Lung (tissue), 12 donors: Measurements from ENCODE around the gene MN1. TPM values are rescaled to one million over a fixed set of nuclear protein-coding genes. Genes with fewer than 3 reads are reported as not detected.

Source experiments
- ATAC-seq: fragments of 200-7000 bp; cut with Tn5 transposase; one replicate; pipeline ENCODE4 v1.9.1; 2020; ENCODE audit warnings: moderate number of reproducible peaks; ENCODE audit not compliant: insufficient read depth, low FRiP score
- DNase-seq, 3 donors: peaks; one replicate each; pipeline ENCODE4 v3.0.0-alpha.2; 2013 to 2017
- H3K27ac ChIP-seq, 2 donors: one replicate each; pipeline ENCODE4 v1.5.1; 2013; ENCODE audit warnings: mild to moderate bottlenecking in 2 of 2, moderate library complexity in 2 of 2, control low read depth in 1 of 2, inconsistent platforms in 1 of 2, low read depth in 1 of 2, low read length in 1 of 2
- H3K27me3 ChIP-seq, 3 donors: one replicate each; pipeline ENCODE4 v1.5.1; 2013; ENCODE audit warnings: low read length in 2 of 3; ENCODE audit not compliant: control insufficient read depth in 3 of 3, insufficient read depth in 3 of 3
- H3K36me3 ChIP-seq, 4 donors: one replicate each; pipeline ENCODE4 v1.5.1; 2013; ENCODE audit warnings: low read length in 4 of 4, mild to moderate bottlenecking in 1 of 4, moderate library complexity in 1 of 4; ENCODE audit not compliant: control insufficient read depth in 4 of 4, insufficient read depth in 4 of 4
- H3K4me1 ChIP-seq, 5 donors: one replicate each; pipeline ENCODE4 v1.5.1; 2013; ENCODE audit warnings: low read length in 5 of 5, mild to moderate bottlenecking in 2 of 5, moderate library complexity in 1 of 5; ENCODE audit not compliant: control insufficient read depth in 5 of 5, insufficient read depth in 5 of 5
- H3K4me3 ChIP-seq: one replicate; pipeline ENCODE4 v1.5.1; 2013; ENCODE audit warnings: mild to moderate bottlenecking, control low read depth, moderate library complexity
- H3K9ac ChIP-seq, 2 donors: one replicate each; pipeline ENCODE4 v1.5.1; 2013; ENCODE audit warnings: low read length in 2 of 2, control low read depth in 1 of 2; ENCODE audit not compliant: insufficient read depth in 1 of 2
- H3K9me3 ChIP-seq, 4 donors: one replicate each; pipeline ENCODE4 v1.5.1; 2013; ENCODE audit warnings: low read length in 3 of 4, mild to moderate bottlenecking in 1 of 4, moderate library complexity in 1 of 4; ENCODE audit not compliant: control insufficient read depth in 4 of 4, insufficient read depth in 3 of 4
- WGBS, 2 donors: extraction: QIAGEN DNeasy Blood & Tissue Kit; methylation state at CpG; one replicate each; pipeline ENCODE4 v1.1.7; 2013; 5-methylcytosine and 5-hydroxymethylcytosine counted together
- polyA plus RNA-seq, 2 donors: library from polyadenylated mRNA; stranded (reverse); fragments of 200-250 nt; gene quantifications; one replicate each; pipeline ENCODE4 v1.2.1, GENCODE V29; 2013
- total RNA-seq, 2 donors: library from RNA; depleted of rRNA in 1 of 2; stranded (reverse); fragments of >200 nt in 1 of 2; gene quantifications; one replicate each; pipeline ENCODE4 v1.2.1, GENCODE V29; 2014 to 2021
- TF ChIP-seq, protein P1 (sequence below): IDR thresholded peaks from 2 replicates; pipeline ENCODE4 v1.5.1; 2012; ENCODE audit warnings: mild to moderate bottlenecking; ENCODE audit errors: control extremely low read depth, extremely low read depth
- donor health status: control.
- donor health status: control.
- donor health status: Bipolar disorder and iron deficiency.
- donor health status: healthy.
- donor health status: DM: yes; HTN: yes; CAD: no.

The MN1 gene
- total and polyA plus RNA-seq, 4 donors = 2.4 to 6.5 (median 3.6) TPM

DNA sequence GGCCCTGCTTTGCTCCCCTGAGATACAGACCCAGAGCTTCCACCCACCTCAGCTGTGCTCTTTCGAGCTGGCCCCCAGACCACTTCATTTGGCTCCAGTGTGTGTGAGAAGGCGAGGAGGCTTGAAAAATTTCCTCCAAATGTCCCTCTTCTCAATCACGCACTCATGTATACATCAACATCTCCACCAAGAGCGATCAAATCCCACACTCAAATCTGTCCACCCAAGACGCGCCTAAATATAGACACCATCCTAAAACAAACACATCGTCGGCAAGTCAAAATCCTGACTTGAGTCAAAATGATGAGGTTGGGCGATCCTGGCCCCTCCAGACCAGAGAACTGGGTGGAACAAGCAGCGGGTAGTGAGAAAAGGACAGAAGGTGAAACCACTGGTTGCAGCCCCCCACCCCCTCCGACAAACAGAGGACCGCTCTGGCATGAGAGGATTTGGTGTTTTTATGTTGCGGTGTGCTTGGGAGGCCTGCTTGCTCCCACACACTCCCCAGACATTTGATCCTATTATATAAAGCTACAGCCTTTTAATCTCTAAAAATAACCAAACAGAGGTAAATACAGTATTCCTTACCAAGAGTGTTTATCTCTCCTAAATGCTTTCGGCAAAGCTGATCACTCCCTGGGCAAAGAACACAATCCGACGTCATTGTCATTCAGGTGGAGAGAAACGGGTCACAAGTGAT is 10.2 kb downstream of the MN1 start:
- ATAC-seq = no peak
- 86 to 93% methylated on average over 17 of the region's 17 CpGs for WGBS, 2 donors
- Histone ChIP-seq H3K4me1 (peaks cover 0 to 8% (median 0%) of the 10 kb centered on the region in 5 donors), H3K9me3 (no peaks in the 10 kb centered on the region), H3K9ac (no peak overlapping the region), H3K27ac (no peak overlapping the region), H3K4me3 (no peak overlapping the region), H3K36me3 (no peaks in the 10 kb centered on the region), H3K27me3 (peaks cover 0 to 30% (median 18%) of the 10 kb centered on the region in 3 donors)
- TF ChIP-seq, protein P1, sequence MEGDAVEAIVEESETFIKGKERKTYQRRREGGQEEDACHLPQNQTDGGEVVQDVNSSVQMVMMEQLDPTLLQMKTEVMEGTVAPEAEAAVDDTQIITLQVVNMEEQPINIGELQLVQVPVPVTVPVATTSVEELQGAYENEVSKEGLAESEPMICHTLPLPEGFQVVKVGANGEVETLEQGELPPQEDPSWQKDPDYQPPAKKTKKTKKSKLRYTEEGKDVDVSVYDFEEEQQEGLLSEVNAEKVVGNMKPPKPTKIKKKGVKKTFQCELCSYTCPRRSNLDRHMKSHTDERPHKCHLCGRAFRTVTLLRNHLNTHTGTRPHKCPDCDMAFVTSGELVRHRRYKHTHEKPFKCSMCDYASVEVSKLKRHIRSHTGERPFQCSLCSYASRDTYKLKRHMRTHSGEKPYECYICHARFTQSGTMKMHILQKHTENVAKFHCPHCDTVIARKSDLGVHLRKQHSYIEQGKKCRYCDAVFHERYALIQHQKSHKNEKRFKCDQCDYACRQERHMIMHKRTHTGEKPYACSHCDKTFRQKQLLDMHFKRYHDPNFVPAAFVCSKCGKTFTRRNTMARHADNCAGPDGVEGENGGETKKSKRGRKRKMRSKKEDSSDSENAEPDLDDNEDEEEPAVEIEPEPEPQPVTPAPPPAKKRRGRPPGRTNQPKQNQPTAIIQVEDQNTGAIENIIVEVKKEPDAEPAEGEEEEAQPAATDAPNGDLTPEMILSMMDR = no peak
- DNase-seq = no peak

DNA sequence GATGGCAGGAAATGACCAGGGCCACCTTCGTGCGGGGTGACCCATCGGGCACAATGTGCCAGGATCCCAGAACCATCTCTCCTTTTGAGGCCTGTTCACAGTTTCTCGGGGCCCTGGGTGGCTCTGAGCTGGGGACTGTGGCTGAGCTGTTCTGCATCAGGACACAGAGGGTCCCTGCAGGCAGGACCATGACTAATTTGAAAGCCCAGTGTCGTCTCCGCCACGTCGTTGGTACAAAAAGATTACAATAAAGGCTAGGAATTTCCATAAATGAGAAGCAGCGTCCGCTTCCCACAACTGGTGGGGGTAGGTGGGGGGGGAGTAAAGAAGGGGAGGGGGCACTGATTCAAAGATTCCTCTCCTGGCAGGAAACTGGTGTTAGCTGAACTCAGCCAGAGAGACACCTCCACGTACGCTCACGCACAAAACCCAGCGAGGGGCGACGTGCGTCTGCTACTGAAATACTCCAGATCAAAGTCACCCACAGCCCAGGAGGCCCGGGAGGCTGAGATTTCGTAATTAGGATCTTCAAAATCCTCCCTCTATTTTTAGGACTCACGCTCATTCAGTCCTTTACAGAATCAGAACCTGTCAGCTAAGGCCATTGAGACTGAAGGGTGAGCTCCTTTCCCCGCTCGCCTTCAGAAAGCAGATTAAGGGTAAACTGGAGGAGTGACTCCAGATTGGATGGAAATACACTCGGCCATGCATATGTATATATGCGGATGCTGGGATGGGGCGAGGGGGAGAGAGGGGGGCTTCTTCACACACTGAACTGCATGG is 11.0 kb downstream of the MN1 start:
- no peak overlapping the region for H3K27ac ChIP-seq
- 78 to 81% methylated on average over 25 of the region's 25 CpGs for WGBS, 2 donors
- H3K9ac ChIP-seq = no peak overlapping the region
- no peaks in the 10 kb centered on the region for H3K9me3 ChIP-seq
- H3K27me3 ChIP-seq = peaks cover 0 to 22% (median 18%) of the 10 kb centered on the region in 3 donors
- no peaks in the 10 kb centered on the region for H3K36me3 ChIP-seq
- peaks cover 0 to 8% (median 0%) of the 10 kb centered on the region in 5 donors for H3K4me1 ChIP-seq
- DNase-seq = no peak
- TF ChIP-seq, protein P1 = no peak
- ATAC-seq = no peak
- no peak overlapping the region for H3K4me3 ChIP-seq

- Histone ChIP-seq H3K4me1 (peaks cover 0 to 26% (median 0%) of the 10 kb centered on the region in 5 donors), H3K27me3 (peaks cover 0 to 14% (median 7%) of the 10 kb centered on the region in 3 donors), H3K4me3 (no peak overlapping the region), H3K36me3 (no peaks in the 10 kb centered on the region), H3K9ac (no peak overlapping the region), H3K27ac (no peak overlapping the region), H3K9me3 (no peaks in the 10 kb centered on the region)
- DNase-seq (no peak), ATAC-seq (no peak)
- TF ChIP-seq, protein P1 = no peak
- 88 to 90% methylated on average over 20 of the region's 20 CpGs for WGBS, 2 donors
Observed at GRCh38 chr22:27788500-27789288, 12.9 kb downstream of the MN1 start.
